Activated naive CD8-positive, alpha-beta T cell treated with anti-CD3 and anti-CD28 coated beads, Interleukin-2, amount 50 U/mL, for 16 hours (primary cell): ENCODE measurements around the gene TENT4B.

ENCODE experiments used
- DNase-seq: peaks from one replicate; pipeline ENCODE4 v3.0.0-alpha.2; 2020; ENCODE audit warnings: low read depth, low spot score

TENT4B gene

DNA sequence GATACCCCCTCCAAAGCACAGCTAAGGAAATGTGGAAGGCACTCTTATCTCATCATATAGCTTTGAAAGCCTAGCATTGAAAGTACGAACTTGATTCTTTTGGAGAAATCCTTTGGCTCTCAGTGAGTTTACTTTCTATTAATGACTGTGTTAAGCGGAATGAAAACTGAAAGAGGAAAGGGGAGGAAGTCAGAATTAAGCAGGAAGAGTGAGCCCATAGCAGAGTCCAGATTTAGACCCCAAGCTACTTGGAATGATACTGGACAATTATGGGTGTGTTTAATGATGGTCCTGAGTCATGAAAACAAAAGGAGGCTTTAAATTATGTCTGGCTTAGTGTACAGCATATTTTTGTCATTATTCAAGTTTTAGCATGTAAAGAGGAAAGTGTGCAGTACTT is 42.2 kb downstream of the TENT4B start:
- no peak for DNase-seq

DNA sequence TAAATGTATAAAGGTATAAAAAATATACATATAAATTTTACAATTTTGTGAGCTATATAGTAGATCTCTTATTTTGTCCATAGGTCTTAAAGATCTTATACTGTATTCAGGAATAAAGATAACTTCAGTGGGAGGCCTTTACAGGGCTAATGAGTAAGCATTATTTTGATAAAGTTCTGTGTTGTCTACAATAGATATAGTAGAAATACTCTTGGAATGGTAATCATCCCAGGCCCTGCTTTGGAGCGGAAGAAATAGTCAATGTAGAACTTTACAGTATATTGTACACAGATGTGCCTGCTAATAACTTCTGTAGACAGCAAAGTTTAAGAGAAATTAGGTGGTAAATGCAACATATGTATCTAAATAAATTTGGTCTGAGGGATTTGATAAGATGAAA is 42.6 kb downstream of the TENT4B start:
- DNase-seq, result no peak

DNA sequence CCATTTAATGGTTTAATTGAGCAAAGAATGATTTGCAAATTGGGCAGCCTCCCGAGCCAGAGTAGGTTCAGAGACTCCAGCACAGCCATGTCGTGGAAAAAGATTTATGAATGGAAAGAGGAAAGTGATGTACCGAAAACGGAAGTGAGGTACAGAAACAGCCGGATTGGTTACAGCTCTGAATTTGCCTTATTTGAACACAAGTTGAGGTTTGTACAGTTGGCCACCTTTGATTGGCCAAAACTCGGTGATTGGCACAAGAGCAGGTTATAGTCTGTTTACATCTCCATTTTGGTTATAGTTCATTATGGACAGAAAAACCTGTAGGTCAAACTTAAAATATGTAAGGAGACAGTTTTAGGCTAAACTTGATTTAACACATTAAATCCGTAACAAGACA is 44.5 kb downstream of the TENT4B start:
- no peak for DNase-seq

DNA sequence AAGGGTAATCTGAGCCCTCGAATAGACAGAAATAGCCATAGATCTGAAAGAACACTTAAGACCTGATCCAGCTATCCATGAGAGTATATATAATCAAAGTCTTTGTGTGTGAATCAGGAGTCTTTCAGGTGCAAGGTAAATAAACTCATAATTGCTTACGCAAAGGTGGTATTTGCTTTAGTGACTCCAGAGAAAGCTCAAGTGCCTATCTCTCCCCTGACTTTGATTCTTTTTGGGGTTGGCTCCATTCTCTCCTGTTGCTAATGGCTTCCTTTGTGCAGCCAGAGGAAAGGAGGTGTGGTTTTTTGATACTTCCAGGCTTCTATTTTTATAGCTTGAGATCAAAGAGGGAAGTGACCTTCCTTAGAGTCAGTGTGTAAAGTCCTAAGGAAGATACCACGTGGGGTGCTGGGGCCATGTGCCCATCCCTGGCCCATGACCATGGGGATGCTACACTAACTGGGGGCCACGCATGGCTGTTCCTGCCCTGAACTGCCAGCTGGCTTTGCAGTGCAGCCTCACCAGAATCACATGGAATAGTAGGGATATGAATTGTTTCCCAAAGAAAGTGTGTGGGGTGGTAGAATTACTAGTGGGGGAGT is 45.8 kb downstream of the TENT4B start:
- no peak for DNase-seq

DNA sequence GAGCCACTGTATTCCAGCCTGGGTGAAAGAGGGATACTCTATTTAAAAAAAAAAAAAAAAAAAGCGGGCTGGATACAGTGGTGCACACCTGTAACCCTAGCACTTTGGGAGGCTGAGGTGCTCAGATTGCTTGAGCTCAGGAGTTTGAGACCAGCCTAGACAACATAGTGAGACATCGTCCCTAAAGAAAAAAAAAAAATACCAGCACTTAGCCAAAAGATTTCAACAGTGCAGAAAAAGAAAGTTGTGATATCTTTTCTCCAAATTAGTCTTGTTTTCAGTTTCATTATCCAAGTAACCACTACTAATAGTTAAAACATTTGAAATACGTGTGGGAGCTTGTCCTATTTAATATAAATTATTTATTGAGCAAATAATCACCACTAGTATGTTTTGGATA is 48.7 kb downstream of the TENT4B start:
- DNase-seq, result no peak

DNA sequence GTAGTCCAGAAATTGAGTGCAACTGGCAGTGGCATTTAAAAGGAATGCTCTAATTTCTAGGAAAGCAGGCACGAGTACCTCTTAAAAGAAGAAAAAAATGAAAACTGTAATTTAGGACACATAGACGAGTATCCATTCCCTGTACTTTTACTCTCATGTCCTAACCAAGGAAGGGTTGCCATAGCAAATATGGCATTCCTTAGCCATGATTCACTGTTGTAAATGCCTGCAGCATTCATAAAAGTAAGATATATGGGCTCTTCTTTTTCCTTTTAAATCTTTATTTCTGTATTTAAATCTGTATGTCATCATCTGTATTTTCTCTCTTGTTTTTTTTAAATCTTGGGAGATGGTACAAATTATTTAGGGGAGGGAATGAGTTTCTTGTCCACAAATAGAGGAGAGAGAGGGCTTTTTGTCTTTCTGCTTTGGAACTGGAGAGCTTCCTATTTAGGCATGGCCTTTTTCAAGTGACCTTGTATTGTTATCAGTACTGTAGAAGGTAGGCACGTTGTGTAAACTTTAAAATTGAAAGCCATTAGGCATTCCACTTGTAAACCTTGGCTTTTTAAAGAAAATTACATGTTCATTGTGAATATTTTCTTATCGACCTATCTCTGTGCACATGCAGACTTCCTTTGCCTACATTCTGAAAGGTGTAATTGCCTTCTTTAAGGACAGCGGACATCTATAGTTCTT is 50.0 kb downstream of the TENT4B start:
- DNase-seq, result no peak

DNA sequence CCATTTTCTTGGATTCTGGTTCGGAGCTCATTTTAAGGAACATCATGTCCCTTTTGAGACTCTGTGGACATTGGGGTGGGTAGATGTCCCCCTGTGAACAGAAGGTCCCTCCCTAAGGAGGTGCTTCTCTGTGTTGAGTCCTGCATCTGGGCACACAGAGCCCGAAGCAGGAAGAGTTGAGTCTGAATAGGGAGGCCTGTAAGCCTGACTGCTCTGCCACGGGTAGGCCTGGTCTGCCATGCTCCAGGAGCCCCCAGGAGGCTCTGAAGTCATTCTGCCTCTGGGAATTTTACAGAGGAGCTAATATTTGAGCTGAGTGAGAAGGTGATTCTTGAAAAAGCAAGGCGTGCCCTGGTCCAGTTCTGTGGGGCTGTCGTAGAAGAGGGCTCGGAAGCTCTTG is 50.6 kb downstream of the TENT4B start:
- DNase-seq, result no peak

DNA sequence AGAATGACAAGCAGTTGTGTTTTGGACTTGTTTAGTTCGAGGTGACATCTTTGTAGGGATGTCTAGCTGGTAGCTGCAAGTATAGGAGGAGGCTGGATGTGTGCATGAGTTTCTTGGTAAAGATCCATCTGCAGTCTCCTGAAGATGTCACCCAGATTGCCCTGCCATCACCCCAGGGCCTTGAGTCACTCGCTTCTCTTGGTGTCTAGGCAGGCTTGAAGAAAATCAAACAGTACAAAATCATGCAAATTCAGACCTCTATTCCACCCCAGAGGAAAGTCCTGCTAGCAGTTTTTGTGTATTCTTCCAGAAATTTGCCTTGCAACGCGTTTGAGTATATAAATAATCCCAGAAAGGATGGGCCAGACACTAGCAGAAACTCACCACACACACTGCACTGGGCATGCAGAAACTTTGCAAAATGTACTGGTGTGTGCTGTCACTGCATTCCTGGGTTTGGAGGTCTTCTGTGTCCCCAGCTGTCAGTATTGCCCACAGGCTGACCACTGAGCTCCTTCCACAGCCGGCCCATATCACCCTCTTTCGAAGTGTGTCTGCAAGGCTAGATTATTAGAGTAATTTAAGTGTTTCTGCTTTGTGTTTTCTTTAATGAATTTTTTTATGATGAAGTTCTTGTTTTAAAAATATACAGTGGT is 51.5 kb downstream of the TENT4B start:
- DNase-seq, result no peak

DNA sequence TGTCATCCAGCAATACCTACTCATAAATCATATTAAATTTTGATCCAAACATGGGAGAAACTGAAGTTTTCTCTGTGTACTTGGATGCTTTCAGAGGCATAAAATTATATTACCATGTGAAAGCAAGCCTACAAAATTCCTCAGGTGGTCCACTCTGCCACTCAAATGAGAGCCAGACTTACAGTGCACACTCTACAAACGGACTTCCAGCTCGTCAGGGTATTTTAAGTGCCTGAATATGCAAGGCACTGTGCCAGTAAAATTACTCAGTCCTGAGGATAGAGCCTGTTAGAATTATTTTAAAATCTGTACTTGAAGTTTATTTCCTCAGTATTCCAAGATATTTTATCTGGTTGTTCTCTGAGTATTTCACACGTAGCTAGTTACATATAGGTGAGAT is 54.5 kb downstream of the TENT4B start:
- no peak for DNase-seq

DNA sequence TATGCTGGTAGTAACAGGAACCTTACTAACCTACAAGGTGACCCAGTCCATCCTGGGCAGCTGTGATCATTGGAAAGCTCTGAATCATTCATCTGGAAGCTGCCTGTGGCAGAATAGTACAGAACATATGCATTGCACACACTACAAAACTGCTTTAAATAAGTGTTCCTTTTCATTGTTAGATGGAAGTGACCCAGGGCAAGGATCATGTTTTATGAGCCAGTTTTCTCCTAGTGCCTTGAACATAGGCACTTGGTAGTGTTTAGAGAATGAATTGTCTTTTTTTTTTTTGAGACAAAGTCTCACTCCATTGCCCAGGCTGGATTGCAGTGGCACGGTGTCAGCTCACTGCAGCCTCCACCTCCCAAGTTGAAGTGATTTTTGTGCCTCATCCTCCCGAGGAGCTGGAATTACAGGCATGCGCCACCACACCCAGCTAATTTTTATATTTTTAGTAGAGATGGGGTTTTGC is 55.4 kb downstream of the TENT4B start:
- no peak for DNase-seq

DNA sequence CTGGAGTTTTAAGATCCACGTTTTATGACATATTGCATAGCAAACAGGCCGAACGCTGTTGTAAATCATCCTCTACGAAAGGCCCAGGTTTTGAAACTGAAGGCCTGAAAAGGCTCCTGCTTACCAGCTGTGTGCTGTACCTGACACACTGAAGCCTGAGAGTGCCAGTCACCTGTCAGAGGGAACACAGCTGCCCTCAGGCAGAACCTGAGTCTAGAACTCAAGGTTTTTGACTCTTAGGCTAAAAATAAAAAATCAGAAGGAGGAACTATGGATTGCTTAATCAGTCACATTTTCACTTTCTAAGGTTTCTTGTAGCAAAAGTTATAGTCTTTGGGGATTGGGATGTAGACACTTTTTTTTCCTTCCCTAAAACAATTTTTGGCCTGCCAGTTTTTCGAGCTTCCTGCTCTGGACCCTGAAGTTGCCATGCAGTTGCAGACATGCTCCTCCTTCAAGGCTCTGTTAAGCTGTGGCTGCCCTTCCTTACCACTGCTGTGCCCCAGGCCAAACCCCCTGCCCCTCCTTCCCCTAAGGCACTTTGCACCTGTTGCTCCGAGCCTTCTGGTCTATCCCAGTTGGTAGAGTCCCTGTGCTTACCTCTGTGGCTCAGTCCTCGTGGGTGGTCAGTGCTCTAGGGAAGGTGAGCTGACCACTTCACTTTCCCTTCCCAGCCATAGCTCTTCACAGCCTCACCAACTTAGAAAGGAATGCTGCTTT is 56.6 kb downstream of the TENT4B start:
- no peak for DNase-seq

DNA sequence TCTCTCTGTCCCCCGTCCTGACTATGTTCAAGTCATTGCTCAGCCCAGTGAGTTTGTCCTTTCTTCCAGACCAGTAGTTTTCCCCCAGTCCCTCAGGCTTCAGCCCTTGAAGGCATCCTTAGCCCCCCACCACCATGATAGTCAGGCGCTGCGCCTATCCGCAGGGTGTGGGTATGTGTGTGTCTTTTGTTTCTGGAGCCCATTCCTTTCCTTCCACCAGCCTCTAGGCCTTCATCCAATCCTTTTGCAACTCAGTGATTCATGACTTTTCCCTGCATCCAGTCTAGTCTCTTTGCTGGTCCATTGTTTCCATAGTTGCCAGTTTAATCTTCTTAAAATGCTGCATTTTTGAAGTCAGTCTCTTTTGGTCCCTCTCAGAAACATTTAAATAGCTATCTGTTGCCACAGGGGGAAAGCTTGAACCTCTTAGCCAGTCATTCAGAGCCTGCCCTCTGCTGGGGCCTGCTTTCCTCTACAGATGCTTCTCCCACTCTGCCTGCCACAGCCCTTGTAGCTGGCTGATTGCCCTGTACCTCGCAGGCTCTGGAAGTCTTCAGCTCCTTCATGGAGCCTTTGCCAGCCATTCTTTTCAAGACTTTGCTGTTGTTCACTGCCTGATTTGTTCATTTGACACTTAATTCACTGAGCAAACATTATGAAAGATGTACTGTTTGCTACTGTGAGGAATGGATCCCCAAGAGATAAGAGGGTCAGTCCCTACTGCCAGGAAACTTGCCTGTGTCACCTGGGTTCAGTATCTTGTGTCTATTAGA is 57.3 kb downstream of the TENT4B start:
- DNase-seq, result peak; percentile 20

DNA sequence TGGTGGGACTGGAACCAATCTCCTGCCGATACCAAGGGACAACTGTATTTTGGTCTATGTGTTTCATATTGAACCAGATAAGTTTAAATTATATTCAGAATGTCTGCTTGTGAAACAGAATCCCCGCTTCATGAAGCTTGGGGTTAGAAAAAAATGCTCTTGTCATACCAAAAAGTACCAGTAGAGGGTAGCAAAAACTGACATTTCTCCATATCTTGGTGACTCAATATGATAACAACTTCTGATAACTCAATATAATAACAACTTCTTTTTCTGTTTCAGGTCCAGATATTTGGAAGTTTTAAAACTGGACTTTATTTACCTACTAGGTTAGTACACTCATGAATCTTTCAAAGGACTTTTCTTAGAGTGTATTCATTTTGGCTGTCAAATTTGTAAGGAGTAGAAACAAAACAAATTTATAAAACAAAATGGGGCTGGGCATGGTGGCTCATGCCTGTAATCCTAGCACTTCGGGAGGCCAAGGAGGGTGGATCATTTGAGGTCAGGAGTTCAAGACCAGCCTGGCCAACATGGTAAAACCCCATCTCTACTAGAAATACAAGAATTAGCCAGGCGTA is 60.9 kb downstream of the TENT4B start:
- DNase-seq, result no peak

DNA sequence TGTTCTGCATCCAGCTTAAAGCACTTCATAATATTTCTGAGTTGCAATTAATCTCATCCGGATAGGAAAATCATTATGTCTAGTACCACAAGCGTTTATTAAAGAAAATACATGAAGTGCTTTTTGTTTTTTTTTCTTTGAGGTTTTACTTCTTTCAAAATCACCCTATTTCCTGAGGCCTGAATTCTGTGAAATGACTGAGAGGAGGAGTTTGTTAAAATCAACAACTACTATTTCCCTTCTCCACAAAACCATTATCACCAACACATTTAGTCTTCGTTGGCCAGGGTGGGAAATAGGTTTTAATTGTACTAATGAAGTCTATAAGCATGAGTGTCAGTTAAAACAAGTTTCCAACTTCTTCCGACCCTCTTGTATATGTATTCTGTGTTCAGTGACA is 62.6 kb downstream of the TENT4B start:
- DNase-seq, result no peak

DNA sequence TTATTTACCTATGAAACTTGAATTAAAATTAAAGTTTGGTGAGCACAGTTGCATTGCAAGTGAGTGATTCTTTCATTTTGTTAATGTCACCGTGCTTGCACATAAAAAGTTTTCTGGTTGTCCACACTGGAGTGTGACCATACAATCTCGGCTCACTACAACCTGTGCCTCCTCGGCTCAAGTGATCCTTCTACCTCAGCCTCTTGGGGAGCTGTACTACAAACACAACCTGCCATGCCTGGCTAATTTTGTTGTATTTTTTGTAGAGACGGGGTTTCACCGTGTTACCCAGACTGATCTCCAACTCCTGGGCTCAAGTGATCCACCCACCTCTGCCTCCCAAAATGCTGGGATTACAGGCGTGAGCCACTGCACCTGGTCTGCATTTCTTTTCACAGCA is 63.1 kb downstream of the TENT4B start:
- DNase-seq, result no peak

DNA sequence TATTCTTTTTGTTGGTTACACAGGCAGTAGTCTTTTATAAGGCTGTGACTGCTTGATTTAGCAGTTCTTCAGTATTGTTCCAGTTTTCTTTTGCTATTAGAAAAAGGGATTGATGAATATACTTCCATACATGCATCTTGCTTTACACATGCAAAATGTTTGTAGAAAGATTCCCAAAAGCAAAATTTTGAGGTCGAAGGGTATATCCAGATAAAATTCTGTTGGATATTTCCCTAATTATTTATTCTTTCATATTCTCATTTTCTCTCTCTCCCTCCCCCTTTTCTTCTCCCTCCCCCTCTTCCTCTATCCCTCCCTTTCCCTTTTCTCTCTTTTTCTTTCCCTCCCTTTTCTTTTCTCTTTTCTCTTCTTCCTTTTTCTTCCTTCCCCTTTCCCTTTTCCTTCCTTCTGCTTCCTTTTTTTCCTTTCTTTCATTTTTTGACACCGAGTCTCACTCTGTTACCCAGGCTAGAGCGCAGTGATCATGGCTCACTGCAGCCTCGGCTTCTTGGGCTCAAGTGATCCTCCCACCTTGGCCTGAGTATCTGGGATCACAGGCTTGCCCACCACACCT is 66.4 kb downstream of the TENT4B start:
- DNase-seq, result no peak

DNA sequence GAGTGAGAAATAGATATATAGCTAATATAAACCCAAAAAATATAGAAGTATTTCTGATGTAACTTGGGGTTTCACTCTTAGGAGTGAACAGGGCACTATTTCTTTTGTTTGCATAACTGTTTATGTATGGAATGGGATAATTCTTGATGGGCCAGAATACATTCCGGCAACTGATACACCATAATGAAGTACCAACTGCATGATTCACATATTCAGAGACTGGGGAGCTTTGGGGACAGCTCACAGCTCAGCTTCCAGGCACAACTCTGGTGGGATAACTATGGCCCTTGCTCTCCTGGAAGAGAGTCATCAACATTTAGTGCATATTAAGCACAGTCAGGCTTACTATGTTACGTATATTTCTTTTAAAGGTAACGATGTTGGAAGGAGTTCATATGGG is 71.2 kb downstream of the TENT4B start:
- DNase-seq, result no peak

DNA sequence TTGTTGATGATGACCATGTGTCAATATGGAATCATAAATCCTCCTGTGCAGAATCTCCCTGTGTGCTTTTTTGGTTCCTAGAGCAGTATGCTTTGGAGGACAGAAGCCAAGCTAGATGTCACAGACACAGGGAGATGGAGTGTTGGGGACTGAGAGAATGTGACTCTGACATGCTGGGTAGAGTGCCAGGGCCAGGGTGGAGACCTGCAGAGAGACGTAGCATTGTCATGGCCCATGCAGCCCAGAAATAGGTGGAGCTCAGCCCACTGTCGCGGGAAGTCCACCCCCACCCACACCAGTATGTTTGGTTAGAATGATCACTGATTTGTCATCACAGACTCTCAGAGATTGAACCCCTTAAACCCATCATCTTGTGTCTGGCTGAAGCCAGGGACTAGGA is 74.0 kb downstream of the TENT4B start:
- no peak for DNase-seq

DNA sequence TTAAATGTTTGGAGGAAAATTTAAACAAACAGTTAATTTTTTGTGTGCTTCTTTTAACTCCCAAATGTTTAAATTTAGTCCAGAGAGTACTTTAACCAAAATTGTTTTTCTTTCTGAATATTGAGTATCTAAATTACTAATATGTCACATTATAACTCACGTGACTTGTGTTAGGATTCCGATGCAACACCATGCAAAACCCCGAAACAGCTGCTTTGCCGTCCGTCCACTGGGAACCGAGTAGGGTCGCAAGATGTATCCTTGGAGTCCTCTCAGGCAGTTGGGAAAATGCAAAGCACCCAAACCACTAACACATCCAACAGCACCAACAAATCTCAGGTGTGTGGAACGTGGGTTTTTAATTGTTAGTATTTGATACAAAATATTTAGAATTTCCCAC is 74.6 kb downstream of the TENT4B start:
- DNase-seq, result no peak

DNA sequence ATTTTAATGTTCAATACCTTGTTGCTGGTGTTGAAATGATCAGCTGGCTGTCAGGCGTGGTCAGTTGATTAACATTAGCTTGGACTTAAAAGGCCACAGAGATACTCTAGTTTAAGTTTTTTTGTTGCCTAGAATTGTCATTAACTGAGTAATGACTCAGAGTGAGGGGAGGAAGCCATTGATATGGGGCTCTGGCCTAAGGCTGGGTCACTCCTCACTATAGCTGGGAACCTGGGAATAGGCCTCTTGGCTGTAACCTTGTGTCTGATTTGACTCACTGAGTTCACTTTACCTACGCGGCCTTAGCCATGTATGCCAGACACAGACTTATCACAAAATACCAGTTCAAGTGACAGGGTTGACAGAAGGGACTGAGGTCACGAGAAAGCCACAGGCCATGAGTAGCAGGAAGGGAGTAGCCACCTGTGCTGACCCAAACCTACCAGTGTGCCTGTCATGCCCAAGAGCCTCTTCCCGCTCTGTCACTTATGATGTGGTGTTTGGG is 75.3 kb downstream of the TENT4B start:
- no peak for DNase-seq
